HepG2 (cell line): ENCODE data around the gene ARL4D. TPM values are rescaled to one million over a fixed set of nuclear protein-coding genes. Genes with fewer than 3 reads are reported as not detected.
A peak's percentile ranks its signal among the peaks of the same experiment; 100 is the strongest.

Experiments used
- ADNP ChIP-seq: sonication (generic); formaldehyde crosslinking; IDR thresholded peaks from 2 replicates; pipeline ENCODE4 v1.4.0; 2020; ENCODE audit warnings: missing genetic modification reagents
- BRD4 ChIP-seq: sonication (generic); formaldehyde crosslinking; IDR thresholded peaks from 2 replicates; pipeline ENCODE4 v1.4.0; 2020; ENCODE audit warnings: missing genetic modification reagents
- HNRNPLL ChIP-seq: fragments of 200-400 bp; formaldehyde crosslinking; IDR thresholded peaks from 2 replicates; pipeline ENCODE4 v1.6.1; 2017; ENCODE audit warnings: mild to moderate bottlenecking, low read depth, low read length; ENCODE audit not compliant: poor library complexity, severe bottlenecking
- PAX8 ChIP-seq: sonication (generic); formaldehyde crosslinking; IDR thresholded peaks from 2 replicates; pipeline ENCODE4 v1.8.0; 2022; ENCODE audit warnings: mild to moderate bottlenecking, missing genetic modification reagents, borderline replicate concordance
- RAD51 ChIP-seq: fragments of 450-650 bp; IDR thresholded peaks from 2 replicates; pipeline ENCODE4 v1.6.1; 2016; ENCODE audit warnings: borderline replicate concordance
- ZFP36L1 ChIP-seq: sonication (generic); formaldehyde crosslinking; IDR thresholded peaks from 2 replicates; pipeline ENCODE4 v1.8.0; 2022; ENCODE audit warnings: mild to moderate bottlenecking, missing genetic modification reagents, moderate library complexity
- ZNF674 ChIP-seq: sonication (generic); formaldehyde crosslinking; IDR thresholded peaks from 2 replicates; pipeline ENCODE4 v1.5.0; 2020; ENCODE audit warnings: low read depth, mild to moderate bottlenecking, missing genetic modification reagents
- ZNF788 ChIP-seq: sonication (generic); formaldehyde crosslinking; IDR thresholded peaks from 2 replicates; pipeline ENCODE4 v1.5.0; 2020; ENCODE audit warnings: mild to moderate bottlenecking, missing genetic modification reagents, borderline replicate concordance
- polyA plus RNA-seq, 8 experiments: library from polyadenylated mRNA; depleted of rRNA in 3 of 8; stranded (reverse) in 7 of 8; unstranded in 1 of 8; fragments of >200 nt; fragmentation: Illumina TruSeq in 4 of 8; extraction: Trizol in 4 of 8; gene quantifications; 2 replicates each; pipeline versions ENCODE4 v1.2.1 to v1.2.3, GENCODE V29; 2011 to 2016; ENCODE audit warnings: low read depth in 4 of 8, missing spikeins in 1 of 8, mixed read lengths in 1 of 8; ENCODE audit not compliant: insufficient read depth in 1 of 8
- total RNA-seq, 5 experiments: library from RNA; depleted of rRNA; stranded (reverse); fragments of >200 nt; fragmentation: Illumina TruSeq; extraction: Trizol; gene quantifications; 2 replicates each; pipeline ENCODE4 v1.2.3, GENCODE V29; 2016; ENCODE audit warnings: low read depth in 1 of 5
- TF ChIP-seq, protein P1 (sequence below): fragments of 450-650 bp; IDR thresholded peaks from 2 replicates; pipeline ENCODE4 v1.6.1; 2017; ENCODE audit warnings: mild to moderate bottlenecking
- TF ChIP-seq, protein P2 (sequence below): sonication (generic); formaldehyde crosslinking; IDR thresholded peaks from 2 replicates; pipeline ENCODE4 v1.9.0; 2021; ENCODE audit warnings: missing genetic modification reagents, borderline replicate concordance
- TF ChIP-seq, protein P3 (sequence below): sonication (generic); formaldehyde crosslinking; IDR thresholded peaks from 2 replicates; pipeline ENCODE4 v1.4.0; 2020; ENCODE audit warnings: missing genetic modification reagents, borderline replicate concordance
- TF ChIP-seq, protein P4 (sequence below): sonication (generic); formaldehyde crosslinking; IDR thresholded peaks from 2 replicates; pipeline ENCODE4 v1.5.1; 2020; ENCODE audit warnings: mild to moderate bottlenecking, missing genetic modification reagents
- TF ChIP-seq, protein P5 (sequence below): sonication (generic); formaldehyde crosslinking; IDR thresholded peaks from 2 replicates; pipeline ENCODE4 v1.5.0; 2020; ENCODE audit warnings: missing genetic modification reagents

ARL4D gene
- total and polyA plus RNA-seq, 2 of the 13 experiments (the other 11 are each of a cell fraction or from before 2014, with no cell fraction given) = 9.0 to 25.9 TPM

DNA sequence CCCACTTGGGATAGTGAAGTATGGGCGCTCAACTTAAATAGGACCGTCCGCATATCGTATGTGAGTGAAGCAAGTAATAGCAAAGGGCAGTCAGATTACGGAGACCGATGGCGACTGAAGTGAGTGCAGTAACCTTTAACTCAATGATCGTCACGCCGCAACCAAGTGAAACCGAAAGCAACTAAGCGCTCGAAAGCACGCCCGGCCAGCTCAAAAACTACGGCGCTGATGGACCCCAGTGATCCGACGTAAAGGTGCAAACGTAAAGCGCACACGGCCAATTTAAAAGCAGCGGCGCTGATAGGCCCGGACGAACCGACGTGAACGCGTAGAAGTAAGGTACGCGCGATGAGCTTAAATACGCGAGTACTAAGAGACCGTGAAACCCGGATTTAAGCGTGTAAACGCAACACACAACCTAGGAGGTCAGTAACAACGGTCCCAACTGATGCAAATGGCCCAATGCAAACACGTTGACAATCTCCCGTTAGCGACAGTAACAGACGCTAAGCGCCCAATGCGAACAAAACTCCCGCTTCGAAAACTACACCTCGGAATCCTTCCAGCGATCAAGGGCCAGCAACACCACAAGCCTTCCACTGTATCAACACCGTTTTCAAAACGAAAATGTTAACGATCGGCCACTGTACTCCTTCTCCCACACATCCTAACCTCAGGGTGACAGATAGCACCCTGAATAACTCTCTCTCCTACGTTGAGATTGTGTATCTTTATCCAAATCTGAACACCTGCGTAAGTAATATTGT, 37.9 kb upstream of the ARL4D start (continued):
- TF ChIP-seq PAX8 (CRISPR knock-in tag) (peak; percentile 83; the same call in 1 of the 2 replicates), ZNF788 (peak; percentile 81; the same call in 1 of the 2 replicates), HNRNPLL (peak; percentile 87), RAD51 (no peak), ADNP (no peak), ZFP36L1 (peak; percentile 98), BRD4 (no peak; the same call in 1 of the 2 replicates), ZNF674 (CRISPR knock-in tag) (peak; percentile 97; the same call in 1 of the 2 replicates)
- TF ChIP-seq, protein P1, sequence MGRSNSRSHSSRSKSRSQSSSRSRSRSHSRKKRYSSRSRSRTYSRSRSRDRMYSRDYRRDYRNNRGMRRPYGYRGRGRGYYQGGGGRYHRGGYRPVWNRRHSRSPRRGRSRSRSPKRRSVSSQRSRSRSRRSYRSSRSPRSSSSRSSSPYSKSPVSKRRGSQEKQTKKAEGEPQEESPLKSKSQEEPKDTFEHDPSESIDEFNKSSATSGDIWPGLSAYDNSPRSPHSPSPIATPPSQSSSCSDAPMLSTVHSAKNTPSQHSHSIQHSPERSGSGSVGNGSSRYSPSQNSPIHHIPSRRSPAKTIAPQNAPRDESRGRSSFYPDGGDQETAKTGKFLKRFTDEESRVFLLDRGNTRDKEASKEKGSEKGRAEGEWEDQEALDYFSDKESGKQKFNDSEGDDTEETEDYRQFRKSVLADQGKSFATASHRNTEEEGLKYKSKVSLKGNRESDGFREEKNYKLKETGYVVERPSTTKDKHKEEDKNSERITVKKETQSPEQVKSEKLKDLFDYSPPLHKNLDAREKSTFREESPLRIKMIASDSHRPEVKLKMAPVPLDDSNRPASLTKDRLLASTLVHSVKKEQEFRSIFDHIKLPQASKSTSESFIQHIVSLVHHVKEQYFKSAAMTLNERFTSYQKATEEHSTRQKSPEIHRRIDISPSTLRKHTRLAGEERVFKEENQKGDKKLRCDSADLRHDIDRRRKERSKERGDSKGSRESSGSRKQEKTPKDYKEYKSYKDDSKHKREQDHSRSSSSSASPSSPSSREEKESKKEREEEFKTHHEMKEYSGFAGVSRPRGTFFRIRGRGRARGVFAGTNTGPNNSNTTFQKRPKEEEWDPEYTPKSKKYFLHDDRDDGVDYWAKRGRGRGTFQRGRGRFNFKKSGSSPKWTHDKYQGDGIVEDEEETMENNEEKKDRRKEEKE = no peak
- TF ChIP-seq, protein P2, sequence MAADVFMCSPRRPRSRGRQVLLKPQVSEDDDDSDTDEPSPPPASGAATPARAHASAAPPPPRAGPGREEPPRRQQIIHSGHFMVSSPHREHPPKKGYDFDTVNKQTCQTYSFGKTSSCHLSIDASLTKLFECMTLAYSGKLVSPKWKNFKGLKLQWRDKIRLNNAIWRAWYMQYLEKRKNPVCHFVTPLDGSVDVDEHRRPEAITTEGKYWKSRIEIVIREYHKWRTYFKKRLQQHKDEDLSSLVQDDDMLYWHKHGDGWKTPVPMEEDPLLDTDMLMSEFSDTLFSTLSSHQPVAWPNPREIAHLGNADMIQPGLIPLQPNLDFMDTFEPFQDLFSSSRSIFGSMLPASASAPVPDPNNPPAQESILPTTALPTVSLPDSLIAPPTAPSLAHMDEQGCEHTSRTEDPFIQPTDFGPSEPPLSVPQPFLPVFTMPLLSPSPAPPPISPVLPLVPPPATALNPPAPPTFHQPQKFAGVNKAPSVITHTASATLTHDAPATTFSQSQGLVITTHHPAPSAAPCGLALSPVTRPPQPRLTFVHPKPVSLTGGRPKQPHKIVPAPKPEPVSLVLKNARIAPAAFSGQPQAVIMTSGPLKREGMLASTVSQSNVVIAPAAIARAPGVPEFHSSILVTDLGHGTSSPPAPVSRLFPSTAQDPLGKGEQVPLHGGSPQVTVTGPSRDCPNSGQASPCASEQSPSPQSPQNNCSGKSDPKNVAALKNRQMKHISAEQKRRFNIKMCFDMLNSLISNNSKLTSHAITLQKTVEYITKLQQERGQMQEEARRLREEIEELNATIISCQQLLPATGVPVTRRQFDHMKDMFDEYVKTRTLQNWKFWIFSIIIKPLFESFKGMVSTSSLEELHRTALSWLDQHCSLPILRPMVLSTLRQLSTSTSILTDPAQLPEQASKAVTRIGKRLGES (CRISPR knock-in tag) = peak; percentile 37
- TF ChIP-seq, protein P3, sequence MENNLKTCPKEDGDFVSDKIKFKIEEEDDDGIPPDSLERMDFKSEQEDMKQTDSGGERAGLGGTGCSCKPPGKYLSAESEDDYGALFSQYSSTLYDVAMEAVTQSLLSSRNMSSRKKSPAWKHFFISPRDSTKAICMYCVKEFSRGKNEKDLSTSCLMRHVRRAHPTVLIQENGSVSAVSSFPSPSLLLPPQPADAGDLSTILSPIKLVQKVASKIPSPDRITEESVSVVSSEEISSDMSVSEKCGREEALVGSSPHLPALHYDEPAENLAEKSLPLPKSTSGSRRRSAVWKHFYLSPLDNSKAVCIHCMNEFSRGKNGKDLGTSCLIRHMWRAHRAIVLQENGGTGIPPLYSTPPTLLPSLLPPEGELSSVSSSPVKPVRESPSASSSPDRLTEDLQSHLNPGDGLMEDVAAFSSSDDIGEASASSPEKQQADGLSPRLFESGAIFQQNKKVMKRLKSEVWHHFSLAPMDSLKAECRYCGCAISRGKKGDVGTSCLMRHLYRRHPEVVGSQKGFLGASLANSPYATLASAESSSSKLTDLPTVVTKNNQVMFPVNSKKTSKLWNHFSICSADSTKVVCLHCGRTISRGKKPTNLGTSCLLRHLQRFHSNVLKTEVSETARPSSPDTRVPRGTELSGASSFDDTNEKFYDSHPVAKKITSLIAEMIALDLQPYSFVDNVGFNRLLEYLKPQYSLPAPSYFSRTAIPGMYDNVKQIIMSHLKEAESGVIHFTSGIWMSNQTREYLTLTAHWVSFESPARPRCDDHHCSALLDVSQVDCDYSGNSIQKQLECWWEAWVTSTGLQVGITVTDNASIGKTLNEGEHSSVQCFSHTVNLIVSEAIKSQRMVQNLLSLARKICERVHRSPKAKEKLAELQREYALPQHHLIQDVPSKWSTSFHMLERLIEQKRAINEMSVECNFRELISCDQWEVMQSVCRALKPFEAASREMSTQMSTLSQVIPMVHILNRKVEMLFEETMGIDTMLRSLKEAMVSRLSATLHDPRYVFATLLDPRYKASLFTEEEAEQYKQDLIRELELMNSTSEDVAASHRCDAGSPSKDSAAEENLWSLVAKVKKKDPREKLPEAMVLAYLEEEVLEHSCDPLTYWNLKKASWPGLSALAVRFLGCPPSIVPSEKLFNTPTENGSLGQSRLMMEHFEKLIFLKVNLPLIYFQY = peak; percentile 89
- TF ChIP-seq, protein P4, sequence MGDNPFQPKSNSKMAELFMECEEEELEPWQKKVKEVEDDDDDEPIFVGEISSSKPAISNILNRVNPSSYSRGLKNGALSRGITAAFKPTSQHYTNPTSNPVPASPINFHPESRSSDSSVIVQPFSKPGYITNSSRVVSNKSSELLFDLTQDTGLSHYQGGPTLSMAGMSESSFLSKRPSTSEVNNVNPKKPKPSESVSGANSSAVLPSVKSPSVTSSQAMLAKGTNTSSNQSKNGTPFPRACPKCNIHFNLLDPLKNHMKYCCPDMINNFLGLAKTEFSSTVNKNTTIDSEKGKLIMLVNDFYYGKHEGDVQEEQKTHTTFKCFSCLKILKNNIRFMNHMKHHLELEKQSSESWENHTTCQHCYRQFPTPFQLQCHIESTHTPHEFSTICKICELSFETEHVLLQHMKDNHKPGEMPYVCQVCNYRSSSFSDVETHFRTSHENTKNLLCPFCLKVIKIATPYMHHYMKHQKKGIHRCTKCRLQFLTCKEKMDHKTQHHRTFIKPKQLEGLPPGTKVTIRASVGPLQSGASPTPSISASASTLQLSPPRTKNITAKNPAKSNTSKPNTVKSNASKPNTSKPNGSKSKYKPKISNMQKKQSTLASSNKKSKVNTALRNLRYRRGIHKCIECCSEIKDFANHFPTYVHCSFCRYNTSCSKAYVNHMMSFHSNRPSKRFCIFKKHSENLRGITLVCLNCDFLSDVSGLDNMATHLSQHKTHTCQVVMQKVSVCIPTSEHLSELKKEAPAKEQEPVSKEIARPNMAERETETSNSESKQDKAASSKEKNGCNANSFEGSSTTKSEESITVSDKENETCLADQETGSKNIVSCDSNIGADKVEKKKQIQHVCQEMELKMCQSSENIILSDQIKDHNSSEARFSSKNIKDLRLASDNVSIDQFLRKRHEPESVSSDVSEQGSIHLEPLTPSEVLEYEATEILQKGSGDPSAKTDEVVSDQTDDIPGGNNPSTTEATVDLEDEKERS (CRISPR knock-in tag) = peak; percentile 89; the same call in 1 of the 2 replicates
- TF ChIP-seq, protein P5, sequence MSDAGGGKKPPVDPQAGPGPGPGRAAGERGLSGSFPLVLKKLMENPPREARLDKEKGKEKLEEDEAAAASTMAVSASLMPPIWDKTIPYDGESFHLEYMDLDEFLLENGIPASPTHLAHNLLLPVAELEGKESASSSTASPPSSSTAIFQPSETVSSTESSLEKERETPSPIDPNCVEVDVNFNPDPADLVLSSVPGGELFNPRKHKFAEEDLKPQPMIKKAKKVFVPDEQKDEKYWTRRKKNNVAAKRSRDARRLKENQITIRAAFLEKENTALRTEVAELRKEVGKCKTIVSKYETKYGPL (CRISPR knock-in tag) = peak; percentile 83
